ENCODE measurements around the gene SLC38A11.

DNA sequence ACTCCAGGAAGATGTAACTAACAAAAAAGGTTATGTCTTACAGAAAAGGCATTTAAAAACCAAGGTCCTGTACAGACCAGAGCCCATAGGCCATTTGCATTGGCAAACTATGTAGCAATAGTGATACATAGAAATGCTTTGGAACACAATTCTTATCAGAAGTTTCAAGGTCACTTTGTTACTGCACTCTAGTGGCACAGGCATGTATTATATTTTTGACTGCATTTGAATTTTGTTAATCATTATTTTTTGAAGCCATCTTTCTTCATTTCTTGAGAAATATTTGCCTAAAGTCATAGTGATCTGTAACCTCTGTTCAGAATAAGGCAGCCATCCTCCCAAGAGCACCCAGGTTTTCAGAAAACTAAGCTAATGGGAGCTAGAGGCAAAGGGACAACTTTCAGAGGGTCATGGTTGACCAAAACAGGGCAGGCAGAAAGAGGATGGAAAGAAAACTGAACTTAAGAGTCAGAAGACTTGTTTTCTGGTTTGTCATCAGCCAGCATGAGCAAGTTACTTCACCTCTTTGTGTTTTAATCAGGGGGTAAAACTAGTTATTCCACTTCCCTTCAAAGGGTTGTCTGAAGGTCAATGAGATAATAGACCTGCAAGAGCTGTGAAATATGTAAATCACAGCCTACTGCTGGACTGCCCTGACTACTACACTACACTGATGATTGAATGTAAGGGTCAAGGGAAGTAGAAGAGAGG, 41.5 kb downstream of the SLC38A11 start:
- TF ChIP-seq, protein P1, sequence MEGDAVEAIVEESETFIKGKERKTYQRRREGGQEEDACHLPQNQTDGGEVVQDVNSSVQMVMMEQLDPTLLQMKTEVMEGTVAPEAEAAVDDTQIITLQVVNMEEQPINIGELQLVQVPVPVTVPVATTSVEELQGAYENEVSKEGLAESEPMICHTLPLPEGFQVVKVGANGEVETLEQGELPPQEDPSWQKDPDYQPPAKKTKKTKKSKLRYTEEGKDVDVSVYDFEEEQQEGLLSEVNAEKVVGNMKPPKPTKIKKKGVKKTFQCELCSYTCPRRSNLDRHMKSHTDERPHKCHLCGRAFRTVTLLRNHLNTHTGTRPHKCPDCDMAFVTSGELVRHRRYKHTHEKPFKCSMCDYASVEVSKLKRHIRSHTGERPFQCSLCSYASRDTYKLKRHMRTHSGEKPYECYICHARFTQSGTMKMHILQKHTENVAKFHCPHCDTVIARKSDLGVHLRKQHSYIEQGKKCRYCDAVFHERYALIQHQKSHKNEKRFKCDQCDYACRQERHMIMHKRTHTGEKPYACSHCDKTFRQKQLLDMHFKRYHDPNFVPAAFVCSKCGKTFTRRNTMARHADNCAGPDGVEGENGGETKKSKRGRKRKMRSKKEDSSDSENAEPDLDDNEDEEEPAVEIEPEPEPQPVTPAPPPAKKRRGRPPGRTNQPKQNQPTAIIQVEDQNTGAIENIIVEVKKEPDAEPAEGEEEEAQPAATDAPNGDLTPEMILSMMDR (conservative IDR thresholded peaks at IDR 0.05) = no peak; the same call in 1 of the 2 replicates
- TF ChIP-seq EZH2 (IDR thresholded peaks at IDR 0.05; ENCODE audit: low read depth) = no peak

Data from PC-9 (cell line).